Stomach (tissue), 4 donors: Measurements from ENCODE around the gene PCGF3.

ENCODE experiments used
- CTCF ChIP-seq, 7 experiments: fragments of 450-650 bp in 4 of 7; fragments of 200-600 bp in 3 of 7; sonication (generic) in 3 of 7; IDR thresholded peaks; one replicate each; pipeline ENCODE4 v1.5.1; 2016 to 2019; ENCODE audit warnings: antibody characterized with exemption in 7 of 7, control low read depth in 2 of 7, mild to moderate bottlenecking in 1 of 7
- POLR2A ChIP-seq, 4 donors: fragments of 450-650 bp; IDR thresholded peaks; one replicate each; pipeline ENCODE4 v1.6.1; 2016; ENCODE audit warnings: antibody characterized with exemption in 4 of 4, control low read depth in 2 of 4, mild to moderate bottlenecking in 1 of 4, moderate library complexity in 1 of 4

- TF ChIP-seq CTCF (IDR thresholded peaks at IDR 0.05) (no peak), POLR2A (IDR thresholded peaks at IDR 0.05) (no peak)
Measured at GRCh38 chr4:796206-796605, 90.6 kb downstream of the PCGF3 start.
